HCT116 (cell line): ENCODE measurements around the gene PDSS1.

Experiments used
- CTCF ChIP-seq, 3 experiments: fragments of 200-600 bp in 1 of 3; sonication (generic) in 1 of 3; IDR thresholded peaks in 2 of 3; conservative IDR thresholded peaks in 1 of 3; 2 replicates each; pipeline ENCODE4 v1.5.1; 2012 to 2017; ENCODE audit warnings: low read depth in 2 of 3, low read length in 2 of 3, antibody characterized with exemption in 1 of 3, borderline replicate concordance in 1 of 3, control low read depth in 1 of 3, mild to moderate bottlenecking in 1 of 3, mixed read lengths in 1 of 3, mixed run types in 1 of 3, moderate library complexity in 1 of 3; ENCODE audit not compliant: insufficient read depth in 1 of 3
- EGR1 ChIP-seq: IDR thresholded peaks from 2 replicates; pipeline ENCODE4 v1.6.1; 2012; ENCODE audit warnings: low read depth
- ELF1 ChIP-seq: IDR thresholded peaks from 2 replicates; pipeline ENCODE4 v1.6.1; 2012; ENCODE audit warnings: low read depth, borderline replicate concordance
- FOSL1 ChIP-seq: IDR thresholded peaks from 2 replicates; pipeline ENCODE4 v1.6.1; 2012; ENCODE audit warnings: low read depth
- POLR2A ChIP-seq: IDR thresholded peaks from 2 replicates; pipeline ENCODE4 v1.7.0; 2011; ENCODE audit warnings: borderline replicate concordance; ENCODE audit not compliant: insufficient read depth, insufficient read length; ENCODE audit errors: extremely low read depth
- POLR2AphosphoS5 ChIP-seq: IDR thresholded peaks from 2 replicates; pipeline ENCODE4 v1.6.1; 2011; ENCODE audit warnings: mild to moderate bottlenecking, low read depth, low read length, moderate library complexity
- RAD21 ChIP-seq: IDR thresholded peaks from 2 replicates; pipeline ENCODE4 v1.6.1; 2012; ENCODE audit warnings: low read depth, mild to moderate bottlenecking
- REST ChIP-seq: IDR thresholded peaks from 2 replicates; pipeline ENCODE4 v1.6.1; 2012; ENCODE audit warnings: low read depth
- SIN3A ChIP-seq: IDR thresholded peaks from 2 replicates; pipeline ENCODE4 v1.6.1; 2012; ENCODE audit warnings: low read depth
- YY1 ChIP-seq: IDR thresholded peaks from 2 replicates; pipeline ENCODE4 v1.6.1; 2011; ENCODE audit warnings: low read length, low read depth, moderate library complexity, mild to moderate bottlenecking; ENCODE audit not compliant: insufficient replicate concordance; ENCODE audit errors: extremely low read depth
- ZBTB33 ChIP-seq: IDR thresholded peaks from 2 replicates; pipeline ENCODE4 v1.6.1; 2011; ENCODE audit warnings: mild to moderate bottlenecking, low read length, moderate library complexity; ENCODE audit not compliant: insufficient replicate concordance; ENCODE audit errors: extremely low read depth

- TF ChIP-seq REST (no peak), ZBTB33 (no peak), CTCF (IDR thresholded peaks at IDR 0.05 in 2 of 3, conservative IDR thresholded peaks at IDR 0.05 in 1 of 3; ENCODE audit: borderline replicate concordance in 1 of 3, insufficient read depth in 1 of 3, low read depth in 2 of 3, low read length in 2 of 3) (no peak), POLR2A (no peak), SIN3A (no peak), EGR1 (no peak), ELF1 (no peak), RAD21 (no peak), YY1 (no peak), FOSL1 (no peak), POLR2AphosphoS5 (no peak)
Measured at GRCh38 chr10:26696786-26697162, 727 bp upstream of the PDSS1 start.
